ENCODE data around the gene CDRT15. TPM values are rescaled to one million over a fixed set of nuclear protein-coding genes. Genes with fewer than 3 reads are reported as not detected.
"Not testable (repeated sequence)": the region's sequence is repeated elsewhere in the genome, so short reads cannot be mapped to it uniquely, and the experiment has no call there.

Gene CDRT15
- total and polyA plus RNA-seq, 2 donors, result not detected

DNA sequence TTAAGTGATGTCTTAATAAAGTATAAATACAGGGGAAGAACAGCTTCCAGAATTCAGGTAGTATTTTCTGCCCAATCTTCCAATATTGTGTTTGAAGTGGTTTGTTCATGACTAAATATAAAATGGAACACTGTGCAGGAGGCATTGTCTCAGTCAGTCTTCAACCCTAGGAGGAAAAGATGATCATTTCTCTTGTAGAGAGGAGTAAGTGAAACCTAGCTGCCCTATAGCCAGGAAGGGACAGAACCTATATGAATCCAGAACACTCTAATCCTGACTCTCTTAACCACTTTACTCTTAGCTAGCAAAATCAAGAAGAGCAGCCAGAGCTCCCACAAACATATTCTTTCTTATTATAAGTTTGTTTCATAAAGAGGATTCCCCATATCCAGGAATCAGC, 45.2 kb downstream of the CDRT15 start:
- H3K36me3 ChIP-seq (ENCODE audit: insufficient read depth); H3K4me1 ChIP-seq (ENCODE audit: insufficient read depth); H3K4me3 ChIP-seq (ENCODE audit: low read depth, low read length); H3K27ac ChIP-seq (ENCODE audit: low read depth); DNase-seq (ENCODE audit: extremely low spot score): not testable (repeated sequence)

DNA sequence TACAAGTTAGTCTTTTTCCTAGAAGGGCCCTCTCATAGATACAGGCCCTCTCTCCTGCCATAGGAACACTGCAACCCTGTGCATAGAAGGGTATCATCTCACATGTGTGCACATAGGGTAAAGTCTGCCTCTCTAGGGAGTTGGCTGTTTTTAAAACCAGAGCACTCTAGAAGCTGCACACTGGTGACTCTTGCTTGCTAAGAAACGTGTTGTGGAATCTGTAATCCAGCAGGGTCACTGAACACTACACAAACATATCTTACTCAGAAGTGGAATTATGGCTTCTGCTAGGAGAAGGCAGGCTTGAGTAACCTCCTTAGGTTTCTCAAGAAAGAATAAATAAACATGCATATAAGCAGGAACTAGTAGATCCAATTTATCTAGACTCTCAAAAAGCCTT, 45.9 kb downstream of the CDRT15 start:
- H3K4me1 ChIP-seq (ENCODE audit: insufficient read depth); DNase-seq (ENCODE audit: extremely low spot score); H3K36me3 ChIP-seq (ENCODE audit: insufficient read depth); H3K27ac ChIP-seq (ENCODE audit: low read depth); H3K4me3 ChIP-seq (ENCODE audit: low read depth, low read length): not testable (repeated sequence)
- WGBS, result 72% methylated on average over 1 of the region's 1 CpG

DNA sequence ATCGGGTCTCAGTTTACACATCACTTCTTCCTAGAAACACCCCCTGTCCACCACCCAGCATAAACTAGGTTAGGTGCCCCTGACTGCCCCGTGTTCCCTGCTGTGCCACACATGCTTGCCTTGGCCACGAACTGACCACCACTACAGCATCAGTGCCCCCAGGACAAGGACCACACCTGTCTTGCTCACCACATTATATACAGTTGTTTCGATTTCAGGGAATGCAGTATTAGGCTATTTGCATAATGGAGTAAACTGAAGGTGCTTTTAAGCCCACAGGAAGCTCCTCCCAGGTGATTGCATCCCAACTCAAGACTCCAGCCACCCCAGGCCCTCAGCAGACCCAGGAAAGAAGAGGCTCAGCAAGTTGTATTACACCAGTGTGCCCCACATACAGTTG, 50.2 kb downstream of the CDRT15 start:
- H3K27ac ChIP-seq (ENCODE audit: low read depth); DNase-seq (ENCODE audit: extremely low spot score); H3K4me1 ChIP-seq (ENCODE audit: insufficient read depth); H3K4me3 ChIP-seq (ENCODE audit: low read depth, low read length); H3K36me3 ChIP-seq (ENCODE audit: insufficient read depth): not testable (repeated sequence)
- WGBS, result over 99% methylated on average over 2 of the region's 4 CpGs

Other genes starting within 250 kb of the CDRT15 start
- gene COX10, start 167.4 kb downstream of the CDRT15 start, total RNA-seq, result 13.4 TPM
- gene COX10, start 167.4 kb downstream of the CDRT15 start, polyA plus RNA-seq, result 14.7 TPM
- 2.4 TPM for gene HS3ST3B1, start 64.2 kb upstream of the CDRT15 start, total RNA-seq
- gene HS3ST3B1, start 64.2 kb upstream of the CDRT15 start, polyA plus RNA-seq, result 2.9 TPM

Measured in urinary bladder (tissue), 4 donors.